ENCODE measurements around the gene ART1. TPM values are rescaled to one million over a fixed set of nuclear protein-coding genes. Genes with fewer than 3 reads are reported as not detected.

The ART1 gene
- total RNA-seq, 1 donor from 2014 or later = not detected

GRCh38 chr11:3614742-3615171 is 30.2 kb upstream of the ART1 start:
- Histone ChIP-seq H3K4me1 (ENCODE audit: insufficient read depth, low read length) (no peaks in the 10 kb centered on the region), H2AFZ (ENCODE audit: low read depth, low read length) (no peak overlapping the region), H3K79me2 (ENCODE audit: insufficient read depth, low read length) (no peaks in the 10 kb centered on the region), H3K9me3 (ENCODE audit: insufficient read depth, low read depth, low read length) (no peaks in the 10 kb centered on the region), H3K27ac (ENCODE audit: low read depth, low read length) (no peak overlapping the region), H3K4me2 (ENCODE audit: low read length) (no peak overlapping the region), H3K9ac (ENCODE audit: low read length) (no peak overlapping the region), H3K36me3 (ENCODE audit: insufficient read depth, low read length) (no peaks in the 10 kb centered on the region), H3K4me3 (ENCODE audit: insufficient read depth, low read depth, low read length) (no peak overlapping the region), H3K27me3 (ENCODE audit: insufficient read depth, low read length) (no peaks in the 10 kb centered on the region), H4K20me1 (ENCODE audit: insufficient read depth, low read length) (no peaks in the 10 kb centered on the region)
- DNase-seq (ENCODE audit: low read depth) (no peak), FAIRE-seq (no peak)
- peaks cover 14% of the 10 kb centered on the region for H3K27me3 Mint-ChIP-seq (ENCODE audit: low read depth, unreplicated experiment)
- H3K4me1 Mint-ChIP-seq (ENCODE audit: low read depth, unreplicated experiment) = peaks cover 12% of the 10 kb centered on the region
- TF ChIP-seq, protein P1, sequence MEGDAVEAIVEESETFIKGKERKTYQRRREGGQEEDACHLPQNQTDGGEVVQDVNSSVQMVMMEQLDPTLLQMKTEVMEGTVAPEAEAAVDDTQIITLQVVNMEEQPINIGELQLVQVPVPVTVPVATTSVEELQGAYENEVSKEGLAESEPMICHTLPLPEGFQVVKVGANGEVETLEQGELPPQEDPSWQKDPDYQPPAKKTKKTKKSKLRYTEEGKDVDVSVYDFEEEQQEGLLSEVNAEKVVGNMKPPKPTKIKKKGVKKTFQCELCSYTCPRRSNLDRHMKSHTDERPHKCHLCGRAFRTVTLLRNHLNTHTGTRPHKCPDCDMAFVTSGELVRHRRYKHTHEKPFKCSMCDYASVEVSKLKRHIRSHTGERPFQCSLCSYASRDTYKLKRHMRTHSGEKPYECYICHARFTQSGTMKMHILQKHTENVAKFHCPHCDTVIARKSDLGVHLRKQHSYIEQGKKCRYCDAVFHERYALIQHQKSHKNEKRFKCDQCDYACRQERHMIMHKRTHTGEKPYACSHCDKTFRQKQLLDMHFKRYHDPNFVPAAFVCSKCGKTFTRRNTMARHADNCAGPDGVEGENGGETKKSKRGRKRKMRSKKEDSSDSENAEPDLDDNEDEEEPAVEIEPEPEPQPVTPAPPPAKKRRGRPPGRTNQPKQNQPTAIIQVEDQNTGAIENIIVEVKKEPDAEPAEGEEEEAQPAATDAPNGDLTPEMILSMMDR (IDR thresholded peaks at IDR 0.05; ENCODE audit: insufficient read depth, low read depth, low read length) = no peak
- TF ChIP-seq EZH2 (IDR thresholded peaks at IDR 0.05; ENCODE audit: insufficient read depth, low read length) = no peak
- H3K4me3 Mint-ChIP-seq (ENCODE audit: unreplicated experiment) = peak overlapping the region; percentile 20
- H3K36me3 Mint-ChIP-seq (ENCODE audit: low read depth, unreplicated experiment) = no peaks in the 10 kb centered on the region
- H3K9me3 Mint-ChIP-seq (ENCODE audit: unreplicated experiment) = peaks cover 3% of the 10 kb centered on the region
- H3K27ac Mint-ChIP-seq (ENCODE audit: unreplicated experiment) = no peak overlapping the region

DNA sequence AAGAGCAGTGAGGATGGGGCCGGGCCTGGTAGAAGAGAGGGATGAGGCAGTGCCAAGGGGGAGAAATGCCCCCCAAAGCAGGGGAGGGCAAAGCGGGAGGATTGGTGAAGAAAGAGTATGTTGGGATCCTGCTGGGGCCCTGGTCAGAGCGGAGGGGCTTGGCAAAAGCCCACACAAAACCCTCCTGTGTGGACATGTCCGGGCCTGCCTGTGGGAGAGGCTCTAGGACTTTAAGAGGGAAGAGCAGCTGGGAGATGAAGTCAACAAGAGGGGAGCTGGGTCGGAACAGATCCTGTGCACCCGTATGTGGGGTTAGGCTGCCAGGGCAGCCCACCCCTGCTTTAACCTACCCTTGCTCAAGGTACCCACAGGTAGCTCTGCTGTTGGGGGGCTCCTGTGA is 28.9 kb upstream of the ART1 start:
- TF ChIP-seq, protein P1 (IDR thresholded peaks at IDR 0.05; ENCODE audit: insufficient read depth, low read depth, low read length) = no peak
- TF ChIP-seq EZH2 (IDR thresholded peaks at IDR 0.05; ENCODE audit: insufficient read depth, low read length) = no peak
- Mint-ChIP-seq H3K27ac (ENCODE audit: unreplicated experiment) (peak overlapping the region; percentile 92), H3K9me3 (ENCODE audit: unreplicated experiment) (peaks cover 3% of the 10 kb centered on the region), H3K4me1 (ENCODE audit: low read depth, unreplicated experiment) (peaks cover 12% of the 10 kb centered on the region), H3K4me3 (ENCODE audit: unreplicated experiment) (no peak overlapping the region), H3K36me3 (ENCODE audit: low read depth, unreplicated experiment) (no peaks in the 10 kb centered on the region), H3K27me3 (ENCODE audit: low read depth, unreplicated experiment) (peaks cover 14% of the 10 kb centered on the region)
- no peak for DNase-seq (ENCODE audit: low read depth)
- H3K36me3 ChIP-seq (ENCODE audit: insufficient read depth, low read length) = no peaks in the 10 kb centered on the region
- H3K79me2 ChIP-seq (ENCODE audit: insufficient read depth, low read length) = no peaks in the 10 kb centered on the region
- H2AFZ ChIP-seq (ENCODE audit: low read depth, low read length) = peak overlapping the region; percentile 32
- H3K9ac ChIP-seq (ENCODE audit: low read length) = no peak overlapping the region
- H3K27ac ChIP-seq (ENCODE audit: low read depth, low read length) = no peak overlapping the region
- no peak for FAIRE-seq
- H3K4me2 ChIP-seq (ENCODE audit: low read length) = no peak overlapping the region
- no peaks in the 10 kb centered on the region for H3K4me1 ChIP-seq (ENCODE audit: insufficient read depth, low read length)
- no peaks in the 10 kb centered on the region for H3K27me3 ChIP-seq (ENCODE audit: insufficient read depth, low read length)
- no peak overlapping the region for H3K4me3 ChIP-seq (ENCODE audit: insufficient read depth, low read depth, low read length)
- no peaks in the 10 kb centered on the region for H3K9me3 ChIP-seq (ENCODE audit: insufficient read depth, low read depth, low read length)
- no peaks in the 10 kb centered on the region for H4K20me1 ChIP-seq (ENCODE audit: insufficient read depth, low read length)

DNA sequence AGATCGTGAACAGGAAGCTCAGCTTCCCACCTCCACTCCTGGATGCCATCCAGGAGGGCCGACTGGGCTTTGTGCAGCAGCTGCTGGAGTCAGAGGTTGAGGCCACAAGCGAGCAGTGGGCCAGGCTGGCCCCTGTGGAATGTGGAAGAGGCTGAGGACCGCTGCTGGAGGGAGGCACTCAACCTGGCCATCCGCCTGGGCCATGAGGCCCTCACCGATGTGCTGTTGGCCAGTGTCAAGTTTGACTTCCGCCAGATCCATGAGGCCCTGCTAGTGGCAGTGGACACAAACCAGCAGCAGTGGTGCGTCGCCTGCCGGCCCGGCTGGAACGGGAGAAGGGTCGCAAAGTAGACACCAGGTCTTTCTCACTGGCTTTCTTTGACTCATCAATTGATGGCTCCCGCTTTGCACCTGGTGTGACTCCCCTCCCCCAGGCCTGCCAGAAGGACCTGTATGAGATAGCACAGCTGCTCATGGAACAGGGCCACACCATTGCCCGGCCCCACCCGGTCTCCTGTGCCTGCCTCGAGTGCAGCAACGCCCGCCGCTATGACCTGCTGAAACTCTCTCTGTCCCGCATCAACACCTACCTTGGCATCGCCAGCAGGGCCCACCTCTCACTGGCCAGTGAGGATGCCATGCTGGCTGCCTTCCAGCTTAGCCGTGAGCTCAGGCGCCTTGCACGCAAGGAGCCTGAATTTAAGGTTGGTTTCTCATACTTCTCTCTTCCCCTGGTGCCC is 28.0 kb upstream of the ART1 start:
- DNase-seq (ENCODE audit: low read depth) (peak; percentile 3), FAIRE-seq (no peak)
- no peaks in the 10 kb centered on the region for H3K9me3 ChIP-seq (ENCODE audit: insufficient read depth, low read depth, low read length)
- H3K9ac ChIP-seq (ENCODE audit: low read length) = no peak overlapping the region
- no peak overlapping the region for H3K4me3 ChIP-seq (ENCODE audit: insufficient read depth, low read depth, low read length)
- Mint-ChIP-seq H3K4me1 (ENCODE audit: low read depth, unreplicated experiment) (peaks cover 12% of the 10 kb centered on the region), H3K36me3 (ENCODE audit: low read depth, unreplicated experiment) (no peaks in the 10 kb centered on the region), H3K27ac (ENCODE audit: unreplicated experiment) (no peak overlapping the region), H3K9me3 (ENCODE audit: unreplicated experiment) (peaks cover 3% of the 10 kb centered on the region), H3K27me3 (ENCODE audit: low read depth, unreplicated experiment) (peaks cover 11% of the 10 kb centered on the region), H3K4me3 (ENCODE audit: unreplicated experiment) (no peak overlapping the region)
- H3K4me2 ChIP-seq (ENCODE audit: low read length) = no peak overlapping the region
- no peaks in the 10 kb centered on the region for H4K20me1 ChIP-seq (ENCODE audit: insufficient read depth, low read length)
- H3K4me1 ChIP-seq (ENCODE audit: insufficient read depth, low read length) = no peaks in the 10 kb centered on the region
- TF ChIP-seq, protein P1 (IDR thresholded peaks at IDR 0.05; ENCODE audit: insufficient read depth, low read depth, low read length) = no peak
- no peak for TF ChIP-seq EZH2 (IDR thresholded peaks at IDR 0.05; ENCODE audit: insufficient read depth, low read length)
- H3K79me2 ChIP-seq (ENCODE audit: insufficient read depth, low read length) = no peaks in the 10 kb centered on the region
- no peak overlapping the region for H3K27ac ChIP-seq (ENCODE audit: low read depth, low read length)
- H3K27me3 ChIP-seq (ENCODE audit: insufficient read depth, low read length) = no peaks in the 10 kb centered on the region
- H2AFZ ChIP-seq (ENCODE audit: low read depth, low read length) = peak overlapping the region; percentile 34
- no peaks in the 10 kb centered on the region for H3K36me3 ChIP-seq (ENCODE audit: insufficient read depth, low read length)
